GM12878 (cell line): Measurements from ENCODE around the gene NFASC.

ENCODE experiments used
- SP1 ChIP-seq: IDR thresholded peaks from one replicate; pipeline ENCODE4 v1.6.1; 2011; ENCODE audit warnings: low read depth, low read length
- YY1 ChIP-seq: IDR thresholded peaks from 2 replicates; pipeline ENCODE4 v1.6.1; 2011; ENCODE audit warnings: low read depth, mild to moderate bottlenecking, low read length
- TF ChIP-seq, protein P1 (sequence below), 3 experiments: IDR thresholded peaks in 2 of 3; conservative IDR thresholded peaks in 1 of 3; 2 replicates each; pipeline ENCODE4 v1.5.1; 2011; ENCODE audit warnings: low read depth in 3 of 3, low read length in 3 of 3, mild to moderate bottlenecking in 3 of 3, control low read depth in 2 of 3, moderate library complexity in 2 of 3, inconsistent platforms in 1 of 3, mixed read lengths in 1 of 3; ENCODE audit not compliant: control insufficient read depth in 2 of 3, insufficient read depth in 1 of 3; ENCODE audit errors: extremely low read depth in 1 of 3
- TF ChIP-seq, protein P2 (sequence below): fragments of 450-650 bp; conservative IDR thresholded peaks from 2 replicates; pipeline ENCODE4 v1.6.1; 2017; ENCODE audit warnings: mild to moderate bottlenecking, moderate library complexity

DNA sequence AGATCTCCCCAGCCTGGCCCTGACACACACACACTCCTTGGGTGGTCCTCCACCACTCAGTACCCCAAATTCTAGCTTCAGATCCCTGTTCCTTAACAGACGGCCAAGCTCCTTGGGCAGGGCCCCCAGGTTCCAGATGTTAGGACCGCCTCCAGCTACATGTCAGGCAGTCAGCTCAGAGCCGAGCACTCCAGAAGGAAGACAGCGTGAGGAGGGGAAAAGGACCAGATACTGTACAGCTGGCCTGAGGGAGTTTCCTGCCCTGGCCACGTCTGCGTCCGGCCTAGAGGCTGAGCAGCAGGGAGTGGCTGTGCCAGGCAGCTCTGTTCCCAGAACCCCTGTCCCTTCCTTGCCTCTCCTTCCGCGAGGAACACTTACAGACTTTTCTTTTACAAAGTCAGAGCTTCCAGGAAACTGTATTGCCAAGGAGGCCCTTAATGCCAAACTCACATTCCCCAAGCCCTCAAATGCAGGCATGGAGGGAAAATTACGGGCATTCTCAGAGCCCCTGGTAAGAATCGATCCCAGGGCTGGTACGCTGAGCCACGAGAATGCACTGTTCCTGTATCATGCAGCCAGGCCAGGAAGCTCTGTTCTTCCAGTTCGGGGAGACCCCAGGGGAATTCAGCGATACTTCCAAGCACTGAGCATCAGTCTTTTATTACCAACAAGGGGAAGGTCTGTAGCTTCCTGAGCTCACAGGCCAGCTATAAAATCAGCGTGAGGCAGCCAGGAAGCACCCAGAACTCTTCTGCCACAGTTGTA is 127.1 kb downstream of the NFASC start:
- TF ChIP-seq SP1 (no peak), YY1 (no peak)
- TF ChIP-seq, protein P1, sequence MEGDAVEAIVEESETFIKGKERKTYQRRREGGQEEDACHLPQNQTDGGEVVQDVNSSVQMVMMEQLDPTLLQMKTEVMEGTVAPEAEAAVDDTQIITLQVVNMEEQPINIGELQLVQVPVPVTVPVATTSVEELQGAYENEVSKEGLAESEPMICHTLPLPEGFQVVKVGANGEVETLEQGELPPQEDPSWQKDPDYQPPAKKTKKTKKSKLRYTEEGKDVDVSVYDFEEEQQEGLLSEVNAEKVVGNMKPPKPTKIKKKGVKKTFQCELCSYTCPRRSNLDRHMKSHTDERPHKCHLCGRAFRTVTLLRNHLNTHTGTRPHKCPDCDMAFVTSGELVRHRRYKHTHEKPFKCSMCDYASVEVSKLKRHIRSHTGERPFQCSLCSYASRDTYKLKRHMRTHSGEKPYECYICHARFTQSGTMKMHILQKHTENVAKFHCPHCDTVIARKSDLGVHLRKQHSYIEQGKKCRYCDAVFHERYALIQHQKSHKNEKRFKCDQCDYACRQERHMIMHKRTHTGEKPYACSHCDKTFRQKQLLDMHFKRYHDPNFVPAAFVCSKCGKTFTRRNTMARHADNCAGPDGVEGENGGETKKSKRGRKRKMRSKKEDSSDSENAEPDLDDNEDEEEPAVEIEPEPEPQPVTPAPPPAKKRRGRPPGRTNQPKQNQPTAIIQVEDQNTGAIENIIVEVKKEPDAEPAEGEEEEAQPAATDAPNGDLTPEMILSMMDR (IDR thresholded peaks at IDR 0.05 in 2 of 3, conservative IDR thresholded peaks at IDR 0.05 in 1 of 3; ENCODE audit: control insufficient read depth in 2 of 3, extremely low read depth in 1 of 3, insufficient read depth in 1 of 3, low read depth in 3 of 3, low read length in 3 of 3), result no peak
- TF ChIP-seq, protein P2, sequence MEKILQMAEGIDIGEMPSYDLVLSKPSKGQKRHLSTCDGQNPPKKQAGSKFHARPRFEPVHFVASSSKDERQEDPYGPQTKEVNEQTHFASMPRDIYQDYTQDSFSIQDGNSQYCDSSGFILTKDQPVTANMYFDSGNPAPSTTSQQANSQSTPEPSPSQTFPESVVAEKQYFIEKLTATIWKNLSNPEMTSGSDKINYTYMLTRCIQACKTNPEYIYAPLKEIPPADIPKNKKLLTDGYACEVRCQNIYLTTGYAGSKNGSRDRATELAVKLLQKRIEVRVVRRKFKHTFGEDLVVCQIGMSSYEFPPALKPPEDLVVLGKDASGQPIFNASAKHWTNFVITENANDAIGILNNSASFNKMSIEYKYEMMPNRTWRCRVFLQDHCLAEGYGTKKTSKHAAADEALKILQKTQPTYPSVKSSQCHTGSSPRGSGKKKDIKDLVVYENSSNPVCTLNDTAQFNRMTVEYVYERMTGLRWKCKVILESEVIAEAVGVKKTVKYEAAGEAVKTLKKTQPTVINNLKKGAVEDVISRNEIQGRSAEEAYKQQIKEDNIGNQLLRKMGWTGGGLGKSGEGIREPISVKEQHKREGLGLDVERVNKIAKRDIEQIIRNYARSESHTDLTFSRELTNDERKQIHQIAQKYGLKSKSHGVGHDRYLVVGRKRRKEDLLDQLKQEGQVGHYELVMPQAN, result no peak
